K562 (cell line): ENCODE measurements around the gene CHTOP.

Experiments
- BRD4 ChIP-seq: fragments of 200-600 bp; sonication (generic); IDR thresholded peaks from 2 replicates; pipeline ENCODE4 v1.6.1; 2017; ENCODE audit warnings: inconsistent platforms
- ETV6 ChIP-seq, 3 experiments: fragments of 150-350 bp in 1 of 3; sonication (generic) in 1 of 3; formaldehyde crosslinking in 1 of 3; IDR thresholded peaks; 2 replicates each; pipeline versions ENCODE4 v1.6.1 to v1.8.0; 2014 to 2022; ENCODE audit warnings: borderline replicate concordance in 2 of 3, low read depth in 2 of 3, antibody characterized with exemption in 1 of 3, low read length in 1 of 3, mild to moderate bottlenecking in 1 of 3, missing genetic modification reagents in 1 of 3
- FOXK1 ChIP-seq: sonication (generic); formaldehyde crosslinking; IDR thresholded peaks from 2 replicates; pipeline ENCODE4 v1.8.0; 2022; ENCODE audit warnings: missing genetic modification reagents, mild to moderate bottlenecking, borderline replicate concordance
- KDM5B ChIP-seq: fragments of 200-600 bp; sonication (generic); IDR thresholded peaks from 2 replicates; pipeline ENCODE4 v1.6.1; 2012; ENCODE audit warnings: low read depth, mild to moderate bottlenecking, moderate library complexity, low read length, control low read depth, inconsistent platforms; ENCODE audit not compliant: insufficient replicate concordance
- NCOA6 ChIP-seq: fragments of 450-650 bp; IDR thresholded peaks from 2 replicates; pipeline ENCODE4 v1.6.1; 2017; ENCODE audit warnings: mild to moderate bottlenecking
- SP1 ChIP-seq: sonication (generic); formaldehyde crosslinking; IDR thresholded peaks from 2 replicates; pipeline ENCODE4 v1.8.1; 2022; ENCODE audit warnings: mild to moderate bottlenecking, missing genetic modification reagents
- TF ChIP-seq, protein P1 (sequence below): fragments of 450-650 bp; conservative IDR thresholded peaks from 2 replicates; pipeline ENCODE4 v1.6.1; 2016; ENCODE audit warnings: missing genetic modification characterization, low read depth, mild to moderate bottlenecking, missing compliant biosample characterization, moderate library complexity

DNA sequence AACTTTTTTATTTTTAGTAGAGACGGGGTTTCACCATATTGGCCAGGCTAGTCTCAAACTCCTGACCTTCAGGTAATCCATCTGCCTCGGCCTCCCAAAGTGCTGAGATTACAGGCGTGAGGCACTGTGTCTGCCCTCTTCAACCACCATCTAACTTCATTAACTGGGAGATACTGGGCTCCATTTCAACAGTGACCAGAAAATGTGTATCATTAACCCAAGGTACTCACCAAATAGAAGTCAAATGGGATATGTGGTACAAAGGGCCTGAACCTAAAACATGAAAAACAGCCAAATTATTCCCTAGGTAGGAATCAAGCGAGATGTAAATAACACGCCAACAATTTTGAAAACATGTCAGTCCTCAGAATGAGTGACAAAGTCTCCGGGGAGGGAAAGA is 35.7 kb downstream of the CHTOP start:
- no peak for TF ChIP-seq NCOA6
- TF ChIP-seq SP1 (CRISPR knock-in tag) = no peak
- TF ChIP-seq FOXK1 (CRISPR knock-in tag) = no peak
- no peak for TF ChIP-seq KDM5B
- no peak for TF ChIP-seq BRD4
- TF ChIP-seq, protein P1, sequence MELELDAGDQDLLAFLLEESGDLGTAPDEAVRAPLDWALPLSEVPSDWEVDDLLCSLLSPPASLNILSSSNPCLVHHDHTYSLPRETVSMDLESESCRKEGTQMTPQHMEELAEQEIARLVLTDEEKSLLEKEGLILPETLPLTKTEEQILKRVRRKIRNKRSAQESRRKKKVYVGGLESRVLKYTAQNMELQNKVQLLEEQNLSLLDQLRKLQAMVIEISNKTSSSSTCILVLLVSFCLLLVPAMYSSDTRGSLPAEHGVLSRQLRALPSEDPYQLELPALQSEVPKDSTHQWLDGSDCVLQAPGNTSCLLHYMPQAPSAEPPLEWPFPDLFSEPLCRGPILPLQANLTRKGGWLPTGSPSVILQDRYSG (tag) = no peak
- no peak for TF ChIP-seq ETV6 (IDR thresholded peaks at IDR 0.05; ENCODE audit: borderline replicate concordance in 1 of 2, low read depth in 2 of 2, low read length in 1 of 2)
- TF ChIP-seq ETV6 (CRISPR knock-in tag; IDR thresholded peaks at IDR 0.05; ENCODE audit: borderline replicate concordance) = no peak
